Left ventricle myocardium inferior (tissue), 1 donor: Measurements from ENCODE around the gene GPER1. TPM values are rescaled to one million over a fixed set of nuclear protein-coding genes. Genes with fewer than 3 reads are reported as not detected.
"Not testable (repeated sequence)": the region's sequence is repeated elsewhere in the genome, so short reads cannot be mapped to it uniquely, and the experiment has no call there.

ENCODE experiments used
- DNase-seq: peaks from one replicate; pipeline ENCODE4 v3.0.0-alpha.2; 2020
- H3K27ac ChIP-seq: fragments of 200-600 bp; replicated peaks from 2 replicates; pipeline ENCODE4 v1.8.0; 2021
- H3K27me3 ChIP-seq: fragments of 200-600 bp; 2 replicates; pipeline ENCODE4 v1.8.0; 2021; ENCODE audit warnings: low read depth
- H3K36me3 ChIP-seq: fragments of 200-600 bp; 2 replicates; pipeline ENCODE4 v1.8.0; 2021
- H3K4me1 ChIP-seq: fragments of 200-600 bp; 2 replicates; pipeline ENCODE4 v1.8.0; 2021
- H3K4me3 ChIP-seq: fragments of 200-600 bp; 2 replicates; pipeline ENCODE4 v1.8.0; 2021; ENCODE audit warnings: mild to moderate bottlenecking, moderate library complexity
- H3K9me3 ChIP-seq: fragments of 200-600 bp; replicated peaks from 2 replicates; pipeline ENCODE4 v1.8.0; 2021
- intact Hi-C: fragments of 100-400 bp; cut with micrococcal nuclease; formaldehyde crosslinking; loops from one replicate; pipeline ENCODE4 v1.11.0; 2022
- total RNA-seq: library from RNA; stranded (reverse); fragmentation: NEBNext Ultra II Directional; extraction: Animal tissue kit (Norgen Biotek cat#: 25700); gene quantifications from one replicate; pipeline ENCODE4 v1.2.1, GENCODE V29; 2021
- TF ChIP-seq, protein P1 (sequence below): fragments of 200-600 bp; IDR thresholded peaks from 2 replicates; pipeline ENCODE4 v1.8.0; 2021; ENCODE audit warnings: antibody characterized with exemption, mild to moderate bottlenecking, borderline replicate concordance
- donor health status: DM: no; HTN: yes; CAD: no; lungs with severe emphysema.

The GPER1 gene
- total RNA-seq, 1 donor from 2014 or later: 3.0 TPM

DNA sequence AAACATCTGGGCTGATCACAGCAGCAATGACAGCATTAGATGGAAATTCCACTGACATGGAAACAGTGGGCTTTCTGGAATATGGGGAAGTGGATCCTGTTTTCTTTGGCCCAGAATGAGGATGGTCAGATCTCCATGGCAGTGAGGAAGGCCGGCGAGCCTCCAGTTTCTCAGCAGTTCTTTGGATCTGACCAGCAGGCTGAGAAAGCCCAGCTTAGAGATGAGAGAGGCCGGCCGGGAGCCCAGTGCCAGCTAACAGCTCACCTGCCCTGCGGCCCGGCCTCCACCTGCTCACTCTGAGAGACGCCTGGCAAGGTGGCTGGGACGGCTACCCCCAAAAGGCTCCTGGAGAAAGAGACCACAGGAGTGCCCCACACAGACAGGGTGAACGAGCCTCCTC, 24.2 kb downstream of the GPER1 start:
- intact Hi-C loops: no loop called here
- no peak overlapping the region for H3K4me3 ChIP-seq
- H3K27me3 ChIP-seq: no peaks in the 10 kb centered on the region
- H3K4me1 ChIP-seq: peaks cover 11% of the 10 kb centered on the region
- TF ChIP-seq, protein P1, sequence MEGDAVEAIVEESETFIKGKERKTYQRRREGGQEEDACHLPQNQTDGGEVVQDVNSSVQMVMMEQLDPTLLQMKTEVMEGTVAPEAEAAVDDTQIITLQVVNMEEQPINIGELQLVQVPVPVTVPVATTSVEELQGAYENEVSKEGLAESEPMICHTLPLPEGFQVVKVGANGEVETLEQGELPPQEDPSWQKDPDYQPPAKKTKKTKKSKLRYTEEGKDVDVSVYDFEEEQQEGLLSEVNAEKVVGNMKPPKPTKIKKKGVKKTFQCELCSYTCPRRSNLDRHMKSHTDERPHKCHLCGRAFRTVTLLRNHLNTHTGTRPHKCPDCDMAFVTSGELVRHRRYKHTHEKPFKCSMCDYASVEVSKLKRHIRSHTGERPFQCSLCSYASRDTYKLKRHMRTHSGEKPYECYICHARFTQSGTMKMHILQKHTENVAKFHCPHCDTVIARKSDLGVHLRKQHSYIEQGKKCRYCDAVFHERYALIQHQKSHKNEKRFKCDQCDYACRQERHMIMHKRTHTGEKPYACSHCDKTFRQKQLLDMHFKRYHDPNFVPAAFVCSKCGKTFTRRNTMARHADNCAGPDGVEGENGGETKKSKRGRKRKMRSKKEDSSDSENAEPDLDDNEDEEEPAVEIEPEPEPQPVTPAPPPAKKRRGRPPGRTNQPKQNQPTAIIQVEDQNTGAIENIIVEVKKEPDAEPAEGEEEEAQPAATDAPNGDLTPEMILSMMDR: no peak
- no peaks in the 10 kb centered on the region for H3K9me3 ChIP-seq
- DNase-seq: peak; percentile 15
- H3K27ac ChIP-seq: peak overlapping the region; percentile 48
- H3K36me3 ChIP-seq: no peaks in the 10 kb centered on the region

GRCh38 chr7:1112625-1113547, 25.0 kb downstream of the GPER1 start:
- H3K27me3 ChIP-seq: no peaks in the 10 kb centered on the region
- no peaks in the 10 kb centered on the region for H3K9me3 ChIP-seq
- no peak overlapping the region for H3K27ac ChIP-seq
- TF ChIP-seq, protein P1: no peak
- H3K4me1 ChIP-seq: peaks cover 11% of the 10 kb centered on the region
- no peaks in the 10 kb centered on the region for H3K36me3 ChIP-seq
- intact Hi-C loops: no loop called here
- no peak overlapping the region for H3K4me3 ChIP-seq
- peak; percentile 7 for DNase-seq

DNA sequence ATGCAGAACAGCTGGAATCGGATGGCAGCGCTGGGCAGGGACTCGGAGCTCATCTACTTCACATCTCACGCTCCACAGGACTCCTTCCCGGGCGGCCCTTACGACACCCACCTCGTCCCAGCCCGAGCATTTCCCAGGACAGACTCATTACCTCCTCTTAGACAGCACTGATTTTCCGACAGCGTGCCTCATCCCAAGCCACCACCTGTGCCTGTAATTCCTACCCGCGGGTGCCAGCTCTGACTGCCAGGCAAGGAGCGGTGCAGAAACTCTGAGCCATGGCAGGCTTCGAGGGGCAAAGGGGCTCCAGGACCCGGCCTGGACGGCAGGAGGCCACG, 25.6 kb downstream of the GPER1 start:
- DNase-seq: peak; percentile 6
- intact Hi-C loops: no loop called here
- peaks cover 11% of the 10 kb centered on the region for H3K4me1 ChIP-seq

DNA sequence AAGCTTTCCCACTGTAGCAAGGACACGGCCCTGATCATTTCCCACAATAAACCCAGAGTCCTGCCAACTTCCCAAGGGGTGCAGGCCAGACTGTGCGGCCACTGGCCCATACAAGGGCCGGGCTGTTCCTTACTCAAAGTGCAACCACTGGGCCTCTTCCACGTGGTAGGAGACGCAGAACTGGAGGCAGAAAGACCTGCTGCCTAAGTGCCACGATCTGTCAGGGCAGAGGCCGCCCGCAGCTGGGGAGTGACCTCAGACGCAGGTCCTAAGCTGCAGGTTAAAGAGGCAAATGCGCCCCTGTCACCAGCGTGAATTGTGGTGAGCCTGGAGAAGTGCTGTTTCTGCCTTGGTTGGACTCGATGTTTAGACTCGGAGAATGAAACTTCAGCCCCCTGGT, 26.2 kb downstream of the GPER1 start:
- TF ChIP-seq, protein P1: no peak

More for the DNA sequence above, 25.6 kb downstream of the GPER1 start:
- Histone ChIP-seq H3K27me3 (no peaks in the 10 kb centered on the region), H3K27ac (no peak overlapping the region), H3K9me3 (no peaks in the 10 kb centered on the region), H3K4me3 (no peak overlapping the region), H3K36me3 (no peaks in the 10 kb centered on the region)
- TF ChIP-seq, protein P1: no peak

GRCh38 chr7:1114505-1114904, 26.6 kb downstream of the GPER1 start:
- peak; percentile 2 for DNase-seq
- intact Hi-C loops: no loop called here
- H3K9me3 ChIP-seq: no peaks in the 10 kb centered on the region

More for the DNA sequence above, 26.2 kb downstream of the GPER1 start:
- intact Hi-C loops: no loop called here
- no peaks in the 10 kb centered on the region for H3K27me3 ChIP-seq
- no peaks in the 10 kb centered on the region for H3K9me3 ChIP-seq
- no peaks in the 10 kb centered on the region for H3K36me3 ChIP-seq
- H3K27ac ChIP-seq: no peak overlapping the region
- H3K4me1 ChIP-seq: peaks cover 11% of the 10 kb centered on the region
- H3K4me3 ChIP-seq: no peak overlapping the region
- DNase-seq: peak; percentile 0

GRCh38 chr7:1115171-1116045, 27.5 kb downstream of the GPER1 start:
- H3K4me3 ChIP-seq, H3K36me3 ChIP-seq, H3K27ac ChIP-seq, intact Hi-C loops, H3K27me3 ChIP-seq, H3K9me3 ChIP-seq: not testable (repeated sequence)
- peak; percentile 2 for DNase-seq
- H3K4me1 ChIP-seq: peaks cover 11% of the 10 kb centered on the region

More at GRCh38 chr7:1114505-1114904, 26.6 kb downstream of the GPER1 start:
- no peak overlapping the region for H3K27ac ChIP-seq
- TF ChIP-seq, protein P1: no peak
- no peaks in the 10 kb centered on the region for H3K36me3 ChIP-seq
- H3K4me3 ChIP-seq: no peak overlapping the region
- H3K4me1 ChIP-seq: peaks cover 11% of the 10 kb centered on the region
- no peaks in the 10 kb centered on the region for H3K27me3 ChIP-seq

DNA sequence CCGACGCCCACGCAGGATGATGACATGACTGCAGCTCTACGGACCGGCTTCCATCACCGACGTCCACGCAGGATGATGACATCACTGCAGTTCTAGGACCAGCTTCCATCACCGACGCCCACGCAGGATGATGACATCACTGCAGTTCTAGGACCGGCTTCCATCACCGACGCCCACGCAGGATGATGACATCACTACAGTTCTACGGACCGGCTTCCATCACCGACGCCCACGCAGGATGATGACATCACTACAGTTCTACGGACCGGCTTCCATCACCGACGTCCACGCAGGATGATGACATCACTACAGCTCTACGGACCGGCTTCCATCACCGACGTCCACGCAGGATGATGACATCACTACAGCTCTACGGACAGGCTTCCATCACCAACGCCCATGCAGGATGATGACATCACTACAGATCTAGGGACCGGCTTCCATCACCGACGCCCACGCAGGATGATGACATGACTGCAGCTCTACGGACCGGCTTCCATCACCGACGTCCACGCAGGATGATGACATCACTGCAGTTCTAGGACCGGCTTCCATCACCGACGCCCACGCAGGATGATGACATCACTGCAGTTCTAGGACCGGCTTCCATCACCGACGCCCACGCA, 28.6 kb downstream of the GPER1 start:
- H3K27ac ChIP-seq, H3K9me3 ChIP-seq, DNase-seq, H3K36me3 ChIP-seq, intact Hi-C loops, H3K27me3 ChIP-seq, H3K4me3 ChIP-seq, H3K4me1 ChIP-seq: not testable (repeated sequence)
